Anterior cingulate cortex (tissue), 58 donors: ENCODE measurements around the gene TMTC2.
A peak's percentile ranks its signal among the peaks of the same experiment; 100 is the strongest.

Source experiments
- DNase-seq, 58 donors: peaks; one replicate each; lab custom pipeline; 2025; lab: John Stamatoyannopoulos, UW

Gene TMTC2

GRCh38 chr12:82931349-82932116 lies 244.8 kb downstream of the TMTC2 start:
- DNase-seq, result no peak

- no peak for DNase-seq
Observed at GRCh38 chr12:82937151-82937550, 250.4 kb downstream of the TMTC2 start.

DNA sequence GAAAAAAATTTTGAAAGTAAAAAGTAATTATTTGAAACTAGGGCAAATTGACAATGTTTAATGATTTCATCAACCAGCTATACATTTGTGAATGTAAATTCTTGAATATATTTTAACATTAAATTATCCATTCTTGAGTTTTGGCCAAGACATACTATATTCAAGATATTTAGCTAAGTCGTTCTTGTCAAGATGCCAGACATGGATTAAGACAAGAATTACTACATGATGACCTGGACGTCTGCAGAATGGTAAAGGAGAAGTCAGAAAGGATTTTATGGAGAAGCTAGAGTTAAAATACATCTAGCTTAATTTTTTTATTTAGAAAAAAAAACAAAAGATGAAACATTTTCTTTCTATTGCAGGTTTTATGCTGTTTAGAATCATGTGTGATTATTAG lies 255.8 kb downstream of the TMTC2 start:
- DNase-seq, result no peak

DNA sequence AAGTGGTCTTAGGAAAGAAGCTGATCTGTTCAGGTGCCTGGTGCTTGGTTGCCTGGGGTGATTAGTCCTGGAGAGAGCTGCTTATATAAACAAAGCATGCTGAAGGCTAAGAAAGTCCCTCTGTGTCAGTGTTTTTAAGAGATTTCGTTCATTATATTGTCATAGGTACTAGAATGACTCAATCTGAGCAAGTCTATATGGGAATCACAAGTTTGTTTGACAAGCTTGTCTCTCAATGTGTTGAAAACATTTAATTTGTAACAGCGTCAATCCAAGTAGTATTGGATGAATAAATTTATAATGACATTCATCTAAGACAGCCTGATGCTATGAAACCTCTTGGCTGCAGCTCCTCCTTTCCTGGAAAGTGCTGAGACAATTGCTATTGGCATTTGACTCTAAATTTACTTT lies 256.3 kb downstream of the TMTC2 start:
- no peak for DNase-seq

DNA sequence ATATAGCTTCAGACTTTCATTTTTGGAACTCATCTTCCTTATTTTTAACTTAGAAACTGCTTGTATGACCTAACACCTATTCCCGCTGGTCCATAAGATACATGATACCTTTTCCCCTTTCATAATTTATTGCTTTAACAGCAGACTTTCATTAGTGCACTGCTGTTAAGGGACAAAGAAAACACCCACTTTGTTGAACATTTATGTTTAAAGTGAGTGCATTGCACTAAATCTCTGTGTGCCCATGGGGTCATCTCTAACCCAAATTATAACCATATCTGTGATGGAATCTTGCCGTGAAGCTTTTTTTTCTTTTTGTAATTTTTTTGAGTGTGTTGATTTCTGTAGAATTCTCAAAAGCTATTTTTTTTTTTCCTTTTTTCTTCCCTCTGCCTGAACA lies 261.8 kb downstream of the TMTC2 start:
- DNase-seq, result no peak

GRCh38 chr12:82950356-82950755 lies 263.6 kb downstream of the TMTC2 start:
- no peak for DNase-seq

DNA sequence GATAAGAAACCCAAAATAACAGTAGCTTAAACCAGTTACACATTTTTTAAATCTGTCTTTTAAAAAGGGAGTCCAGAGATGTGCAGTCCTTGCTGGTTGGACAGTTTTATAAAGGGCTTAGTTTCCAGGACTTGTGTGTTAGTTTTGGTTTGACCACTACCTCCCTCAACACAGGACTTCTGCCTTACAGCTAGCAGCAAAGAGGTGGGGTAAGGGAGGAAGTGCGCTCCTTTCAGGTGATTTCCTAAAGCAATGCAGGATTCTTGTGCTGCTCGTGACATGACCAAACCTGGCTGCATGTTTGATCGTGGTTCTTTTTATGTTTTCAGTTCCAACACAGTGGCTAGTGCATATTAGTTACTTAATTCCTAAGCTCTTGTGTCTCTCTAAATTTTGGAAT lies 266.2 kb downstream of the TMTC2 start:
- no peak for DNase-seq

GRCh38 chr12:82953397-82953796 lies 266.7 kb downstream of the TMTC2 start:
- no peak for DNase-seq

GRCh38 chr12:82954064-82954463 lies 267.4 kb downstream of the TMTC2 start:
- DNase-seq, result no peak

DNA sequence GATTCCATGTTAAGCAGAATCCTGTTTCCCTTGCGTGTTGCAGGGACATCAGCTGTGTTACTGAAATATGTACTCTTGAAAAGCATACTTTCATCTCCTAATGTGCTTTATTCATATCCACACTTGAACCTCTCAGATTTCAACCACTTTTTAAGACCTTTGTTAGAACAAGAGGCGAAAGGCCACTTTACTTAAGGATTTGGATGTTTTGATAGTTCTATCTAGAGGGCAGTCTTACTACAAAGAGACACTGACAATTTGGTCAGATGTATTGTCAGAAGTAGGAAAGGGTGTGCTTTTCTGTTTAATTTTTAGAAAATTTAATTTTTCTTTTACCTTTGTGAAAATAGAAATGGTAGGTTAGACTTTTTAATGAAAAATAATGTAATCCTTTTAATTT lies 267.9 kb downstream of the TMTC2 start:
- DNase-seq, result no peak

DNA sequence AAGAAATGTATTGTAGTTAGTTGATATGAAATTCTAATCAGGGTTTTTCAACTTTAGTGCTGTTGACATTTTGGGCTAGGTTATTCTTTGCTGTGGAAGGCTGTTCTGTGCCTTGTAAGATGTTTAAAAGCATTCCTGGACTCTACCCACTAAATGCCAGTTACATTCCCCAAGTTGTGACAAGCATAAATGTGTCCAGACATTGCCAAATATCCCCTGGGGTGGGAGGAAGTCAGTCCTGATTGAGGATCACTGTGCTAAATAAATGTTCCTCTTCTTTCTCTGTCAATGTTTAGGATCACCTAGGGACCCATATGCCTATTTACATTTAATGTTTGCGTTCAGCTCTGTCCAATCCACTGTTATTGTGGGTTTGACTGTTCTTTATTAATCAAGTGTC lies 268.3 kb downstream of the TMTC2 start:
- no peak for DNase-seq

- DNase-seq, result no peak
Observed at GRCh38 chr12:82958966-82959365, 272.3 kb downstream of the TMTC2 start.

DNA sequence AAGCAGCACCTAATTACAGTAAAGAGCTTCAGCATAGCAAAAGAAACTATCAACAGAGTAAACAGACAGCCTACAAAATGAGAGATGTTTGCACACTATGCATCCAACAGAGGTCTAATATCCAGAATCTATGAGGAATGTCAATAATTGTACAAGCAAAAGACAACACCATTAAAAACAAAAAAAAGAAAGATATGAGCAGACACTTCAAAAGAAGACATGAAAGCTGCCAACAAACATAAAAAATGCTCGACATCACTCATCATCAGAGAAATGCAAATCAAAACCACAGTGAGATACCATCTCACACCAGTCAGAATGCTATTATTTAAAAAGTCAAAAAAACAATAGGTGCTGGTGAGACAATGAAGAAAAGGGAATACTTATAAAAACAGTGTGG lies 273.1 kb downstream of the TMTC2 start:
- DNase-seq, result no peak

- no peak for DNase-seq
Observed at GRCh38 chr12:82961835-82962234, 275.1 kb downstream of the TMTC2 start.

GRCh38 chr12:82963956-82964355 lies 277.2 kb downstream of the TMTC2 start:
- DNase-seq, result no peak

GRCh38 chr12:82964446-82964845 lies 277.7 kb downstream of the TMTC2 start:
- DNase-seq, result no peak

- DNase-seq, result no peak
Observed at GRCh38 chr12:82966001-82966559, 279.4 kb downstream of the TMTC2 start.

- DNase-seq, result no peak
Observed at GRCh38 chr12:82968631-82969367, 282.1 kb downstream of the TMTC2 start.

GRCh38 chr12:82970614-82971013 lies 283.9 kb downstream of the TMTC2 start:
- no peak for DNase-seq

DNA sequence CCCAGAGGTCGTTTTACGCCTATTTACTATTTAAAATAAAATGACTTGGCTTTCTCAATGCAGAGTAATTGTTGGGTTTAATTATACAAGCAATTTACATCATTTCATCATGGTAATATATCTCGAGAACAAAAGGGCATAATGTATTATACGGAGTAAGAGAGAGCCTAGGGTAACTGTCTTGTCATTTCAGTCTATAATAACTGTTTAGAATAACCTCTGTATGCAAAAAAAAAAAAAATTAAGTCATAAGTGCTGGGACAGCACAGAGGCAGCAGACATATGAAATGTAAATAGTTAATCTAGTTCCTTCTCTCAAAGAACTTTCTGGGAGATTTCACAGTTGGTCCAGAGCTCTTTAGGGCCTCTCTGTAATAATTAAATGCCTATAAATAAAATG lies 284.9 kb downstream of the TMTC2 start:
- no peak for DNase-seq

DNA sequence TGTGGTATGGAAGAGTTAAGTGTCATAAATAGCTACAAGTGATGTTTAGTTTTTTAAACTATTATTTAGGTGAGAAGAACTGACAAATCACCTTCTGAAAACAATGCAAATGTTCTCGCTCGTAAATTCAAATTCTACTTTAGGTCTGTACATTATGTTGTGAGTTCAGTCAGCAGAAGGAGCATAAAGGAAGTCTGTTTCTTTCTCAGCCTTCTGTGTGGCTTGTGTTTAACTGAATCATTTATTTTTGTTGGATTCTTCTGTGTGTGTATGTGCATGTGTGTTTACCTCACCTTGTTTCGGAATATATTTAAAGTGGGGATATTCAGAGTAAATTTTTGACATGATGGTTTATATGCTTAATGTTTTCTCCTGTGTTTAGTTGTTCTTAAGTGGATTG lies 285.9 kb downstream of the TMTC2 start:
- peak in 1 of 58 donors; percentile 12 for DNase-seq

GRCh38 chr12:82973592-82973991 lies 286.9 kb downstream of the TMTC2 start:
- no peak for DNase-seq
